A375 (cell line): ENCODE results near the gene TBX19. TPM values are rescaled to one million over a fixed set of nuclear protein-coding genes. Genes with fewer than 3 reads are reported as not detected.

Experiments
- small RNA-seq: library from RNA; depleted of rRNA; stranded (forward); fragments of <200 nt; gene quantifications from one replicate; pipeline ENCODE3, GENCODE V24; 2014
- total RNA-seq: library from RNA; depleted of rRNA; stranded (reverse); fragments of >200 nt; shearing (Covaris generic); gene quantifications from 2 replicates; pipeline ENCODE4 v1.2.3, GENCODE V29; 2014; rRNA removed

TBX19 gene
- 0.98 and 1.0 TPM in 2 replicates for total RNA-seq

GRCh38 chr1:168280296-168280927, at the start of gene TBX19:
Gene TBX19, plus strand, starts transcription at chr1:168280877. Its CDS starts 214 bp downstream, at chr1:168281091.

Small RNA genes lying within 50 kb of the gene (small RNA-seq; reads per million reads assigned to genes)
- not detected for gene RNU6-1310P

Other genes starting within 250 kb of the TBX19 start
- gene GPR161, start 143.9 kb upstream of the TBX19 start, total RNA-seq, result 8.9 and 9.9 TPM in 2 replicates
- 80.7 and 94.4 TPM in 2 replicates for gene TIPRL, start 101.9 kb upstream of the TBX19 start, total RNA-seq
- gene SFT2D2, start 54.9 kb upstream of the TBX19 start, total RNA-seq, result 38.2 and 44.0 TPM in 2 replicates